IMR-90 (cell line): ENCODE data around the gene ASB14. TPM values are rescaled to one million over a fixed set of nuclear protein-coding genes. Genes with fewer than 3 reads are reported as not detected.

Source experiments
- ATAC-seq: fragments of 200-7000 bp; cut with Tn5 transposase; 2 replicates; pipeline ENCODE4 v1.9.1; 2020; ENCODE audit warnings: low read depth, mild to moderate bottlenecking, moderate library complexity
- BruUV-seq: library from RNA; stranded (reverse); fragments of 400-500 nt; replicated peaks from 2 replicates; lab custom pipeline; 2021; lab: Mats Ljungman, UMichigan
- CTCF ChIA-PET: fragments of 300-600 bp; formaldehyde crosslinking; extraction: SDS; loops from one replicate; lab custom pipeline; 2021; ENCODE audit warnings: antibody characterized with exemption; lab: Yijun Ruan, JAX
- POLR2A ChIA-PET: fragments of 300-600 bp; sonication (Branson Sonifier 250); formaldehyde crosslinking; loops from one replicate; lab custom pipeline; 2022; ENCODE audit warnings: antibody characterized with exemption; ENCODE audit not compliant: unreplicated experiment; lab: Charles Lee
- DNase-seq: peaks from one replicate; pipeline ENCODE4 v3.0.0; 2013
- H2AFZ ChIP-seq: replicated peaks from 2 replicates; pipeline ENCODE3; 2013; ENCODE audit warnings: low read length, mild to moderate bottlenecking; ENCODE audit not compliant: poor library complexity
- H2AK5ac ChIP-seq: 2 replicates; pipeline ENCODE4 v1.6.1; 2013; ENCODE audit warnings: low read depth, low read length, inconsistent platforms
- H2AK9ac ChIP-seq: replicated peaks from 2 replicates; pipeline ENCODE3; 2013; ENCODE audit warnings: mild to moderate bottlenecking, low read depth, low read length, moderate library complexity; ENCODE audit not compliant: poor library complexity
- H2BK120ac ChIP-seq: 2 replicates; pipeline ENCODE4 v1.6.1; 2013; ENCODE audit warnings: low read depth, low read length, inconsistent platforms
- H2BK15ac ChIP-seq: 3 replicates; pipeline ENCODE4 v1.6.1; 2013; ENCODE audit warnings: low read depth, low read length, inconsistent platforms
- H2BK20ac ChIP-seq: 2 replicates; pipeline ENCODE4 v1.6.1; 2013; ENCODE audit warnings: low read depth, mild to moderate bottlenecking, inconsistent platforms, low read length, moderate library complexity
- H2BK5ac ChIP-seq: 2 replicates; pipeline ENCODE4 v1.6.1; 2013; ENCODE audit warnings: mild to moderate bottlenecking, low read depth, low read length, inconsistent platforms; ENCODE audit not compliant: poor library complexity, severe bottlenecking
- H3K14ac ChIP-seq: replicated peaks from 2 replicates; pipeline ENCODE4 v1.6.1; 2013; ENCODE audit warnings: low read depth, low read length, inconsistent platforms
- H3K18ac ChIP-seq: 2 replicates; pipeline ENCODE4 v1.6.1; 2013; ENCODE audit warnings: low read depth, low read length, control low read depth
- H3K23ac ChIP-seq: 2 replicates; pipeline ENCODE4 v1.6.1; 2013; ENCODE audit warnings: low read depth, low read length, inconsistent platforms
- H3K27ac ChIP-seq: 2 replicates; pipeline ENCODE4 v1.5.1; 2013; ENCODE audit warnings: mild to moderate bottlenecking, control low read depth, low read length; ENCODE audit not compliant: insufficient read depth
- H3K27me3 ChIP-seq: 2 replicates; pipeline ENCODE4 v1.6.1; 2013; ENCODE audit warnings: low read length; ENCODE audit not compliant: control insufficient read depth, insufficient read depth
- H3K36me3 ChIP-seq: 2 replicates; pipeline ENCODE4 v1.6.1; 2013; ENCODE audit warnings: low read length, mixed read lengths; ENCODE audit not compliant: control insufficient read depth, insufficient read depth
- H3K4ac ChIP-seq: 2 replicates; pipeline ENCODE4 v1.6.1; 2013; ENCODE audit warnings: low read depth, low read length, inconsistent platforms
- H3K4me1 ChIP-seq: 2 replicates; pipeline ENCODE4 v1.6.1; 2013; ENCODE audit warnings: low read length, mixed read lengths; ENCODE audit not compliant: control insufficient read depth, insufficient read depth
- H3K4me2 ChIP-seq: 2 replicates; pipeline ENCODE4 v1.6.1; 2013; ENCODE audit warnings: low read depth, mild to moderate bottlenecking, control low read depth, low read length, moderate library complexity
- H3K4me3 ChIP-seq: 2 replicates; pipeline ENCODE4 v1.5.1; 2013; ENCODE audit warnings: low read depth, mild to moderate bottlenecking, control low read depth, low read length, moderate library complexity; ENCODE audit not compliant: insufficient read depth
- H3K56ac ChIP-seq: 2 replicates; pipeline ENCODE4 v1.6.1; 2013; ENCODE audit warnings: low read length, inconsistent platforms; ENCODE audit not compliant: insufficient read depth; ENCODE audit errors: extremely low read depth
- H3K79me1 ChIP-seq, 2 experiments: 2 replicates each; pipeline ENCODE4 v1.6.1; 2013; ENCODE audit warnings: low read length in 2 of 2, inconsistent platforms in 1 of 2, low read depth in 1 of 2
- H3K9ac ChIP-seq: 2 replicates; pipeline ENCODE4 v1.6.1; 2013; ENCODE audit warnings: low read depth, low read length, control low read depth
- H3K9me1 ChIP-seq: 2 replicates; pipeline ENCODE4 v1.6.1; 2013; ENCODE audit warnings: low read length, inconsistent platforms; ENCODE audit not compliant: insufficient read depth
- H3K9me3 ChIP-seq: 2 replicates; pipeline ENCODE4 v1.6.1; 2013; ENCODE audit warnings: low read length; ENCODE audit not compliant: control insufficient read depth, insufficient read depth
- H4K20me1 ChIP-seq: 2 replicates; pipeline ENCODE4 v1.6.1; 2013; ENCODE audit warnings: low read length, inconsistent platforms; ENCODE audit not compliant: insufficient read depth
- H4K5ac ChIP-seq: 2 replicates; pipeline ENCODE4 v1.6.1; 2013; ENCODE audit warnings: mild to moderate bottlenecking, low read depth, low read length, control low read depth
- H4K8ac ChIP-seq, 2 experiments: 2 replicates each; pipeline ENCODE4 v1.6.1; 2013; ENCODE audit warnings: low read depth in 2 of 2, low read length in 2 of 2, control low read depth in 1 of 2, inconsistent platforms in 1 of 2
- H4K91ac ChIP-seq: 2 replicates; pipeline ENCODE4 v1.6.1; 2013; ENCODE audit warnings: low read depth, low read length, inconsistent platforms; ENCODE audit not compliant: insufficient read depth
- BHLHE40 ChIP-seq: fragments of 150-350 bp; IDR thresholded peaks from 2 replicates; pipeline ENCODE4 v1.6.1; 2016; ENCODE audit warnings: mild to moderate bottlenecking, low read depth, low read length
- CEBPB ChIP-seq: IDR thresholded peaks from 2 replicates; pipeline ENCODE4 v1.6.1; 2012; ENCODE audit warnings: low read depth, low read length, improper control_type of control experiment
- CHD1 ChIP-seq: IDR thresholded peaks from 2 replicates; pipeline ENCODE4 v1.6.1; 2012; ENCODE audit warnings: low read depth, low read length, improper control_type of control experiment
- FOS ChIP-seq: fragments of 150-350 bp; IDR thresholded peaks from 2 replicates; pipeline ENCODE4 v1.6.1; 2016; ENCODE audit warnings: low read depth, low read length
- MAFK ChIP-seq: IDR thresholded peaks from 2 replicates; pipeline ENCODE4 v1.6.1; 2012; ENCODE audit warnings: low read depth, low read length, improper control_type of control experiment
- MAZ ChIP-seq: IDR thresholded peaks from 2 replicates; pipeline ENCODE4 v1.6.1; 2012; ENCODE audit warnings: low read depth, mild to moderate bottlenecking, low read length, improper control_type of control experiment, moderate library complexity, borderline replicate concordance
- MXI1 ChIP-seq: IDR thresholded peaks from 2 replicates; pipeline ENCODE4 v1.6.1; 2012; ENCODE audit warnings: low read depth, mild to moderate bottlenecking, low read length, moderate library complexity, borderline replicate concordance
- NFE2L2 ChIP-seq: fragments of 150-350 bp; IDR thresholded peaks from 2 replicates; pipeline ENCODE4 v1.6.1; 2016; ENCODE audit warnings: low read depth, mild to moderate bottlenecking, low read length
- POLR2A ChIP-seq: IDR thresholded peaks from 2 replicates; pipeline ENCODE4 v1.6.1; 2012; ENCODE audit warnings: mild to moderate bottlenecking, low read depth, low read length
- RAD21 ChIP-seq: IDR thresholded peaks from 2 replicates; pipeline ENCODE4 v1.6.1; 2012; ENCODE audit warnings: low read length, improper control_type of control experiment
- RCOR1 ChIP-seq: IDR thresholded peaks from 2 replicates; pipeline ENCODE4 v1.6.1; 2012; ENCODE audit warnings: mild to moderate bottlenecking, low read length, improper control_type of control experiment; ENCODE audit not compliant: insufficient replicate concordance
- RFX5 ChIP-seq: IDR thresholded peaks from 2 replicates; pipeline ENCODE4 v1.8.0; 2012; ENCODE audit warnings: low read depth, mild to moderate bottlenecking, low read length, moderate library complexity
- SMC3 ChIP-seq: fragments of 150-350 bp; IDR thresholded peaks from 2 replicates; pipeline ENCODE4 v1.6.1; 2016; ENCODE audit warnings: low read depth, mild to moderate bottlenecking, antibody characterized with exemption, low read length, moderate library complexity
- WGBS, 2 experiments: methylation state at CpG; one replicate each; pipeline versions ENCODE4 v1.1.5 to v1.1.7; 2013; ENCODE audit warnings: missing lambda C conversion rate in 2 of 2; ENCODE audit not compliant: insufficient read length in 1 of 2; ENCODE audit errors: extremely low coverage in 2 of 2; 5-methylcytosine and 5-hydroxymethylcytosine counted together
- dilution Hi-C: fragments of 300-500 bp; cut with HindIII; formaldehyde crosslinking; loops from one replicate; pipeline ENCODE4 v1.14.3; 2018; ENCODE audit warnings: low sequenced_read_pairs; ENCODE audit not compliant: unreplicated experiment
- in situ Hi-C: fragments of 300-500 bp; cut with MboI; formaldehyde crosslinking; loops from 3 replicates; pipeline ENCODE4 v1.14.3; 2019; ENCODE audit warnings: low sequenced_read_pairs, inconsistent platforms, mixed read lengths
- intact Hi-C: fragments of 100-400 bp; cut with micrococcal nuclease; formaldehyde crosslinking; loops from 2 replicates; pipeline ENCODE4 v1.10.0; 2022
- polyA plus RNA-seq, 3 experiments: library from polyadenylated mRNA; depleted of rRNA; stranded (reverse); fragments of >200 nt; gene quantifications; 2 replicates each; pipeline ENCODE4 v1.2.3, GENCODE V29; 2012; ENCODE audit warnings: low replicate concordance in 1 of 3
- total RNA-seq: library from RNA; depleted of rRNA; stranded (reverse); fragments of >200 nt; gene quantifications from 2 replicates; pipeline ENCODE4 v1.2.3, GENCODE V29; 2012
- TF ChIP-seq, protein P1 (sequence below): fragments of 150-350 bp; IDR thresholded peaks from 2 replicates; pipeline ENCODE4 v1.6.1; 2017; ENCODE audit warnings: mild to moderate bottlenecking, antibody characterized with exemption, low read length, low read depth
- TF ChIP-seq, protein P2 (sequence below): fragments of 150-350 bp; IDR thresholded peaks from 2 replicates; pipeline ENCODE4 v1.6.1; 2016; ENCODE audit warnings: low read depth, mild to moderate bottlenecking, low read length, moderate library complexity, borderline replicate concordance
- TF ChIP-seq, protein P3 (sequence below): conservative IDR thresholded peaks from 2 replicates; pipeline ENCODE4 v1.5.1; 2012; ENCODE audit warnings: mild to moderate bottlenecking, low read depth, low read length, improper control_type of control experiment

ASB14 gene
- total and polyA plus RNA-seq, 2 of the 4 experiments (the other 2 are of a cell fraction), result not detected

DNA sequence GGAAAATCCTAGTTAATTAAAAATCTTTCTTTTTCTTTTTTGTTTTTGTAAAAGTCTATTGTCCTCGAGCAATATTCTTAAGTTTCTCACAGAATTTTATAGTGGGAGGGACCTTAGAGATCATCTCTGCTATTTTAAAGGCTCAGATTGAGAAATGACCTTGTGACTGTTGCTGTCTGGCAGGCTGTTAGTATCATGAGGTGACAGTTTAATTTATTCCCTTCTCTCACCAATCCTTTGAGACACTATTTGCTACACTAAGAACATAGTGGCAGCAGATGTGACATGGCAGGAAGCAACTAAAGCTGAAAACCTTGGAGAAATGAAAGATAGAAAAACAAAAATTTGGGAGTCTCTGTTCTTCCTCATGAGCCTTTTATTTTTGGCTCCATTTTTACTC, 40.1 kb downstream of the ASB14 start:
- Histone ChIP-seq H2BK120ac (no peak overlapping the region), H4K20me1 (no peaks in the 10 kb centered on the region), H3K4me1 (no peaks in the 10 kb centered on the region), H3K27ac (no peak overlapping the region), H2BK5ac (no peak overlapping the region), H3K27me3 (no peaks in the 10 kb centered on the region), H3K4me3 (no peak overlapping the region), H3K9ac (no peak overlapping the region), H3K9me1 (no peaks in the 10 kb centered on the region), H2BK15ac (no peak overlapping the region), H4K8ac (no peak overlapping the region), H3K56ac (no peak overlapping the region), H3K18ac (no peak overlapping the region), H2AK5ac (no peak overlapping the region), H3K79me1 (no peaks in the 10 kb centered on the region), H3K36me3 (peaks cover 21% of the 10 kb centered on the region), H3K4me2 (no peak overlapping the region), H3K23ac (no peak overlapping the region), H3K9me3 (no peaks in the 10 kb centered on the region), H3K14ac (no peak overlapping the region), H4K5ac (no peak overlapping the region), H2BK20ac (no peak overlapping the region), H2AFZ (no peak overlapping the region), H2AK9ac (no peak overlapping the region), H4K91ac (no peak overlapping the region), H3K4ac (no peak overlapping the region)
- in situ Hi-C loops, result no loop called here
- dilution Hi-C loops, result no loop called here
- POLR2A ChIA-PET, result interaction anchor here (0.5 kb wide), 1 partner anchor 18 kb away, joined by 47 read pairs; no protein-coding TSS in a partner anchor
- ATAC-seq (no peak), DNase-seq (no peak)
- no CpG with 5 or more reads among the region's 1 CpG for WGBS, 2 experiments
- no peak for TF ChIP-seq MAZ
- TF ChIP-seq FOS, result no peak
- TF ChIP-seq, protein P1, sequence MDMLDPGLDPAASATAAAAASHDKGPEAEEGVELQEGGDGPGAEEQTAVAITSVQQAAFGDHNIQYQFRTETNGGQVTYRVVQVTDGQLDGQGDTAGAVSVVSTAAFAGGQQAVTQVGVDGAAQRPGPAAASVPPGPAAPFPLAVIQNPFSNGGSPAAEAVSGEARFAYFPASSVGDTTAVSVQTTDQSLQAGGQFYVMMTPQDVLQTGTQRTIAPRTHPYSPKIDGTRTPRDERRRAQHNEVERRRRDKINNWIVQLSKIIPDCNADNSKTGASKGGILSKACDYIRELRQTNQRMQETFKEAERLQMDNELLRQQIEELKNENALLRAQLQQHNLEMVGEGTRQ, result no peak
- TF ChIP-seq CEBPB, result no peak
- no peak for TF ChIP-seq NFE2L2
- TF ChIP-seq BHLHE40, result no peak
- TF ChIP-seq MAFK, result no peak
- no peak for TF ChIP-seq POLR2A
- TF ChIP-seq, protein P2, sequence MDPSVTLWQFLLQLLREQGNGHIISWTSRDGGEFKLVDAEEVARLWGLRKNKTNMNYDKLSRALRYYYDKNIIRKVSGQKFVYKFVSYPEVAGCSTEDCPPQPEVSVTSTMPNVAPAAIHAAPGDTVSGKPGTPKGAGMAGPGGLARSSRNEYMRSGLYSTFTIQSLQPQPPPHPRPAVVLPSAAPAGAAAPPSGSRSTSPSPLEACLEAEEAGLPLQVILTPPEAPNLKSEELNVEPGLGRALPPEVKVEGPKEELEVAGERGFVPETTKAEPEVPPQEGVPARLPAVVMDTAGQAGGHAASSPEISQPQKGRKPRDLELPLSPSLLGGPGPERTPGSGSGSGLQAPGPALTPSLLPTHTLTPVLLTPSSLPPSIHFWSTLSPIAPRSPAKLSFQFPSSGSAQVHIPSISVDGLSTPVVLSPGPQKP, result no peak
- no peak for TF ChIP-seq MXI1
- TF ChIP-seq, protein P3, sequence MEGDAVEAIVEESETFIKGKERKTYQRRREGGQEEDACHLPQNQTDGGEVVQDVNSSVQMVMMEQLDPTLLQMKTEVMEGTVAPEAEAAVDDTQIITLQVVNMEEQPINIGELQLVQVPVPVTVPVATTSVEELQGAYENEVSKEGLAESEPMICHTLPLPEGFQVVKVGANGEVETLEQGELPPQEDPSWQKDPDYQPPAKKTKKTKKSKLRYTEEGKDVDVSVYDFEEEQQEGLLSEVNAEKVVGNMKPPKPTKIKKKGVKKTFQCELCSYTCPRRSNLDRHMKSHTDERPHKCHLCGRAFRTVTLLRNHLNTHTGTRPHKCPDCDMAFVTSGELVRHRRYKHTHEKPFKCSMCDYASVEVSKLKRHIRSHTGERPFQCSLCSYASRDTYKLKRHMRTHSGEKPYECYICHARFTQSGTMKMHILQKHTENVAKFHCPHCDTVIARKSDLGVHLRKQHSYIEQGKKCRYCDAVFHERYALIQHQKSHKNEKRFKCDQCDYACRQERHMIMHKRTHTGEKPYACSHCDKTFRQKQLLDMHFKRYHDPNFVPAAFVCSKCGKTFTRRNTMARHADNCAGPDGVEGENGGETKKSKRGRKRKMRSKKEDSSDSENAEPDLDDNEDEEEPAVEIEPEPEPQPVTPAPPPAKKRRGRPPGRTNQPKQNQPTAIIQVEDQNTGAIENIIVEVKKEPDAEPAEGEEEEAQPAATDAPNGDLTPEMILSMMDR, result no peak
- no peak for TF ChIP-seq RAD21
- no peak for TF ChIP-seq RCOR1
- TF ChIP-seq SMC3, result no peak
- no peak for TF ChIP-seq CHD1
- no peak for TF ChIP-seq RFX5
- BruUV-seq, result no TSS peak
- CTCF ChIA-PET, result no interaction called here
- intact Hi-C loops, result no loop called here
